WTC11 (cell line): Measurements from ENCODE around the gene NUP62. TPM values are rescaled to one million over a fixed set of nuclear protein-coding genes. Genes with fewer than 3 reads are reported as not detected.
A peak's percentile ranks its signal among the peaks of the same experiment; 100 is the strongest.

ENCODE experiments used
- ATAC-seq: fragments of 200-7000 bp; cut with Tn5 transposase; 2 replicates; pipeline ENCODE4 v1.10.0; 2021; ENCODE audit warnings: mild to moderate bottlenecking, moderate library complexity
- CTCF ChIA-PET: fragments of 300-600 bp; sonication (Branson Sonifier 250); formaldehyde crosslinking; loops from one replicate; lab custom pipeline; 2021; ENCODE audit warnings: antibody characterized with exemption; lab: Charles Lee
- POLR2A ChIA-PET: fragments of 350-600 bp; sonication (Branson Sonifier 250); formaldehyde crosslinking; loops from one replicate; lab custom pipeline; 2021; ENCODE audit warnings: antibody characterized with exemption; lab: Charles Lee
- DNase-seq: peaks from one replicate; pipeline ENCODE4 v3.0.0; 2021; ENCODE audit warnings: low spot score
- H3K27ac Mint-ChIP-seq: 2 replicates; pipeline ENCODE4 v1.8.0; 2021; ENCODE audit warnings: mixed read lengths
- H3K27me3 Mint-ChIP-seq: 2 replicates; pipeline ENCODE4 v1.8.0; 2021; ENCODE audit warnings: low read depth, mild to moderate bottlenecking, moderate library complexity, mixed read lengths
- H3K36me3 Mint-ChIP-seq: 2 replicates; pipeline ENCODE4 v1.8.0; 2021; ENCODE audit warnings: mixed read lengths
- H3K4me1 Mint-ChIP-seq: 2 replicates; pipeline ENCODE4 v1.8.0; 2022; ENCODE audit warnings: mixed read lengths
- H3K4me3 Mint-ChIP-seq: 2 replicates; pipeline ENCODE4 v1.8.0; 2021; ENCODE audit warnings: mild to moderate bottlenecking, moderate library complexity, mixed read lengths
- H3K9me3 Mint-ChIP-seq: 2 replicates; pipeline ENCODE4 v1.8.0; 2021; ENCODE audit warnings: mixed read lengths
- AR ChIP-seq: fragments of 250-450 bp; sonication (Bioruptor Pico); IDR thresholded peaks from 2 replicates; pipeline ENCODE4 v1.9.0; 2021; ENCODE audit warnings: mild to moderate bottlenecking
- ARID4B ChIP-seq: sonication (generic); formaldehyde crosslinking; IDR thresholded peaks from 2 replicates; pipeline ENCODE4 v1.8.0; 2023; ENCODE audit warnings: missing genetic modification reagents, mild to moderate bottlenecking, borderline replicate concordance
- ATF3 ChIP-seq: sonication (generic); formaldehyde crosslinking; conservative IDR thresholded peaks from 2 replicates; pipeline ENCODE4 v1.8.1; 2022; ENCODE audit warnings: mild to moderate bottlenecking, missing genetic modification reagents
- CBFB ChIP-seq: sonication (generic); formaldehyde crosslinking; IDR thresholded peaks from 2 replicates; pipeline ENCODE4 v1.8.1; 2022; ENCODE audit warnings: mild to moderate bottlenecking, low read depth, missing genetic modification reagents
- E2F5 ChIP-seq: sonication (generic); formaldehyde crosslinking; IDR thresholded peaks from 2 replicates; pipeline ENCODE4 v1.8.1; 2022; ENCODE audit warnings: mild to moderate bottlenecking, moderate library complexity, missing genetic modification reagents
- ERG ChIP-seq: fragments of 250-450 bp; sonication (Bioruptor Pico); IDR thresholded peaks from 2 replicates; pipeline ENCODE4 v1.8.0; 2021; ENCODE audit warnings: mild to moderate bottlenecking
- FOXP1 ChIP-seq: sonication (generic); formaldehyde crosslinking; IDR thresholded peaks from 2 replicates; pipeline ENCODE4 v1.8.0; 2022; ENCODE audit warnings: missing genetic modification reagents, mild to moderate bottlenecking, moderate library complexity, borderline replicate concordance
- IRF1 ChIP-seq: sonication (generic); formaldehyde crosslinking; IDR thresholded peaks from 2 replicates; pipeline ENCODE4 v1.8.0; 2023; ENCODE audit warnings: missing genetic modification reagents
- IRF2 ChIP-seq: sonication (generic); formaldehyde crosslinking; IDR thresholded peaks from 2 replicates; pipeline ENCODE4 v1.8.0; 2022; ENCODE audit warnings: low read depth, missing genetic modification reagents, borderline replicate concordance
- KAT7 ChIP-seq: sonication (generic); formaldehyde crosslinking; IDR thresholded peaks from 2 replicates; pipeline ENCODE4 v1.8.1; 2023; ENCODE audit warnings: missing genetic modification reagents, mild to moderate bottlenecking, borderline replicate concordance
- NFYB ChIP-seq: sonication (generic); formaldehyde crosslinking; conservative IDR thresholded peaks from 2 replicates; pipeline ENCODE4 v1.8.0; 2022; ENCODE audit warnings: low read depth, missing genetic modification reagents
- PREB ChIP-seq: sonication (generic); formaldehyde crosslinking; IDR thresholded peaks from 2 replicates; pipeline ENCODE4 v1.8.1; 2022; ENCODE audit warnings: mild to moderate bottlenecking, missing genetic modification reagents, moderate library complexity, borderline replicate concordance
- SOX15 ChIP-seq: fragments of 250-450 bp; sonication (Bioruptor Pico); IDR thresholded peaks from 2 replicates; pipeline ENCODE4 v1.9.0; 2021; ENCODE audit warnings: mild to moderate bottlenecking
- USF1 ChIP-seq: sonication (generic); formaldehyde crosslinking; IDR thresholded peaks from 2 replicates; pipeline ENCODE4 v1.8.0; 2022; ENCODE audit warnings: mild to moderate bottlenecking, missing genetic modification reagents
- USF2 ChIP-seq: sonication (generic); formaldehyde crosslinking; IDR thresholded peaks from 2 replicates; pipeline ENCODE4 v1.8.1; 2023; ENCODE audit warnings: mild to moderate bottlenecking, missing genetic modification reagents, moderate library complexity
- ZBTB21 ChIP-seq: sonication (generic); formaldehyde crosslinking; IDR thresholded peaks from 2 replicates; pipeline ENCODE4 v1.8.1; 2023; ENCODE audit warnings: mild to moderate bottlenecking, missing genetic modification reagents, borderline replicate concordance
- ZNF232 ChIP-seq: sonication (generic); formaldehyde crosslinking; IDR thresholded peaks from 2 replicates; pipeline ENCODE4 v1.8.0; 2022; ENCODE audit warnings: mild to moderate bottlenecking, missing genetic modification reagents
- ZNF416 ChIP-seq: fragments of 250-450 bp; sonication (Bioruptor Pico); IDR thresholded peaks from 2 replicates; pipeline ENCODE4 v1.9.0; 2021; ENCODE audit warnings: mild to moderate bottlenecking, inconsistent platforms
- total RNA-seq: library from RNA; stranded (reverse); gene quantifications from 3 replicates; pipeline ENCODE4 v1.2.3, GENCODE V29; 2021

Gene NUP62
- total RNA-seq, 1 experiment from 2014 or later, result 87.1 TPM

GRCh38 chr19:49882643-49883042 is 46.7 kb downstream of the NUP62 start (continued):
- no peak for TF ChIP-seq ZNF416 (CRISPR knock-in tag)
- TF ChIP-seq FOXP1, result no peak
- TF ChIP-seq IRF2, result no peak
- TF ChIP-seq ARID4B (CRISPR knock-in tag), result no peak
- no peak for TF ChIP-seq SOX15
- no peak for TF ChIP-seq ATF3 (CRISPR knock-in tag)

GRCh38 chr19:49881672-49882394 is 47.5 kb downstream of the NUP62 start:
- peaks cover 14% of the 10 kb centered on the region for H3K4me1 Mint-ChIP-seq
- POLR2A ChIA-PET, result no interaction called here
- CTCF ChIA-PET, result interaction anchor here (0.7 to 2.8 kb wide), 3 partner anchors 8 to 17 kb away, joined by 3 to 11 read pairs (median 4); no protein-coding TSS in a partner anchor
- H3K27ac Mint-ChIP-seq, result no peak overlapping the region
- DNase-seq, result peak; percentile 63
- H3K9me3 Mint-ChIP-seq, result no peaks in the 10 kb centered on the region
- no peak for ATAC-seq
- H3K27me3 Mint-ChIP-seq, result no peaks in the 10 kb centered on the region
- TF ChIP-seq ZNF232 (CRISPR knock-in tag) (no peak), USF1 (peak; percentile 57; the same call in 1 of the 2 replicates), ZBTB21 (no peak), E2F5 (CRISPR knock-in tag) (no peak), NFYB (CRISPR knock-in tag) (peak; percentile 68), USF2 (CRISPR knock-in tag) (peak; percentile 85)
- peaks cover 61% of the 10 kb centered on the region for H3K36me3 Mint-ChIP-seq
- no peak overlapping the region for H3K4me3 Mint-ChIP-seq

GRCh38 chr19:49881186-49881585 is 48.1 kb downstream of the NUP62 start:
- POLR2A ChIA-PET, result no interaction called here
- H3K9me3 Mint-ChIP-seq, result no peaks in the 10 kb centered on the region
- ATAC-seq (no peak), DNase-seq (no peak)
- CTCF ChIA-PET, result interaction anchor here (0.7 to 2.8 kb wide), 3 partner anchors 9 to 16 kb away, joined by 3 to 11 read pairs (median 4); no protein-coding TSS in a partner anchor
- no peaks in the 10 kb centered on the region for H3K27me3 Mint-ChIP-seq
- H3K36me3 Mint-ChIP-seq, result peaks cover 57% of the 10 kb centered on the region
- H3K4me3 Mint-ChIP-seq, result no peak overlapping the region
- peaks cover 14% of the 10 kb centered on the region for H3K4me1 Mint-ChIP-seq
- no peak overlapping the region for H3K27ac Mint-ChIP-seq
- TF ChIP-seq USF1, result no peak
- no peak for TF ChIP-seq CBFB (CRISPR knock-in tag)
- no peak for TF ChIP-seq KAT7 (CRISPR knock-in tag)
- no peak for TF ChIP-seq PREB (CRISPR knock-in tag)
- TF ChIP-seq AR, result no peak
- no peak for TF ChIP-seq IRF1 (CRISPR knock-in tag)
- no peak for TF ChIP-seq ERG
